GM08714 (cell line): ENCODE results near the gene USF2.
"Not testable (repeated sequence)": the region's sequence is repeated elsewhere in the genome, so short reads cannot be mapped to it uniquely, and the experiment has no call there.

Experiments
- H3K4me3 ChIP-seq: fragments of 200-500 bp; sonication (Bioruptor generic); 2 replicates; pipeline ENCODE4 v1.5.1; 2014; ENCODE audit warnings: mild to moderate bottlenecking, low read length, inconsistent platforms
- ZNF274 ChIP-seq: IDR thresholded peaks from 2 replicates; pipeline ENCODE4 v1.6.1; 2012; ENCODE audit warnings: mild to moderate bottlenecking, low read depth, low read length

The USF2 gene, protein sequence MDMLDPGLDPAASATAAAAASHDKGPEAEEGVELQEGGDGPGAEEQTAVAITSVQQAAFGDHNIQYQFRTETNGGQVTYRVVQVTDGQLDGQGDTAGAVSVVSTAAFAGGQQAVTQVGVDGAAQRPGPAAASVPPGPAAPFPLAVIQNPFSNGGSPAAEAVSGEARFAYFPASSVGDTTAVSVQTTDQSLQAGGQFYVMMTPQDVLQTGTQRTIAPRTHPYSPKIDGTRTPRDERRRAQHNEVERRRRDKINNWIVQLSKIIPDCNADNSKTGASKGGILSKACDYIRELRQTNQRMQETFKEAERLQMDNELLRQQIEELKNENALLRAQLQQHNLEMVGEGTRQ

DNA sequence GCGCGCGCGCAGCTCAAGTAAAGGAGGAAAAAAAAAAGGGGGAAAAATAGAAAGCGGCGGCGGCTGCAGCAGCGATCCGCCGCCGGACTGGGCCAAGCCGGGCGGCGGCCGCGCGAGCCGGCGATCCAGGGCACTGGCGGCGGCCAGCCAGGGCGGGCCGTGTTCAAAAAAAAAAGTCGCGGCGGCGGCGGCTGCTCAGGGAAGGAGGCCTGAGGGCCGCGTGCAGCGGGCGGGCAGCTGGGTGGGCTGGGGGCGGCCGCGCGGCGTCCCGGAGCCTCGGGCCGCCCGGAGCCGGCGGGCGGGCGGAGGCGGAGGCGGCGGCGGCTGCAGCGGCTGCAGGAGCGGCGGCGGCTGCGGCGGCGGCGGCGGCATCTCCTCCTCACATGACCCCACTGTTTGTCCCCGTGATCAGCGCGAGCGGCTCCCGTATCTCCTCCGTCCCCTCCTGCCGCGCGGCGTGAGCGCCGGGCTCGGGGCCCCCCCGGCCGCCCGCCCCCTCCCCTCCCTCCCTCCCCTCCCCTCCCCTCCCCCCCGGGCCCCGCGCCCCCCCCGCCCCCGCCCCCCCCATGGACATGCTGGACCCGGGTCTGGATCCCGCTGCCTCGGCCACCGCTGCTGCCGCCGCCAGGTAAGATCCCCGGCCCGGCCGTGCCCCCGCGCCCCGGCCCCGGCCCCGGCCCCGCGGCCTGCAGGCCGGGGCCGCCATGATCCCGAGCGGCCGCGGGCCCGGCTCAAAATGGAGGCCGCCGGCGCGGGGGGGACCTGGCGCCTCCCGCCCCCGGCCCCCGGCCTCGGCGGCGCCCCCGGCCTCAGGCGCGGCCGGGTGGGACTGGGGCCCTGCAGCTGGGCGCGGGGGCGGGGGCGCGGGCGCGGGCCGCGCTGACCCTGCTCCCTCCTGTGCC, at the start of gene USF2:
USF2 (plus strand) TSS at position 427 of the 902 bp plus-strand sequence; CDS start at position 567, 140 bp downstream.
- peak within 1 kb of the TSS; percentile 97 for H3K4me3 ChIP-seq
- no peak for TF ChIP-seq ZNF274

DNA sequence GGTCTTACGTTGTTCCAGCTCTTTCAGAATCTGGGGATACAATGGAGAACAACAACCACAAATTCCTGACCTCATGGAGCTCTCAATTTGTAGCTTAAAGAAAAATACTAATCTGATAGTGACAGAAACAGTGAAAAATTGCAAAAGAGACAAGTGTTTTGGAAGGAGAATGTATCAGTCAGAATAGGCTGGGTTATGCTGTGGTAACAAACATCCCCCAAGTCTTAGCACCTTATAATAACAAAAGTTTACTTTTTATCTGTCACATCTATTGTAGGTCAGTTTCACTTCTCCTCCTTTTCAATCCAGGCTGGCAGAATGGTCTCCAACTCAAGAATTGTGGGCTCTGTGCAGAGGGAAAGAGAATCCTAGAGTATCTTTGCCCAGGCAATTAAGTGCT, 49.8 kb upstream of the USF2 start:
- TF ChIP-seq ZNF274: no peak

DNA sequence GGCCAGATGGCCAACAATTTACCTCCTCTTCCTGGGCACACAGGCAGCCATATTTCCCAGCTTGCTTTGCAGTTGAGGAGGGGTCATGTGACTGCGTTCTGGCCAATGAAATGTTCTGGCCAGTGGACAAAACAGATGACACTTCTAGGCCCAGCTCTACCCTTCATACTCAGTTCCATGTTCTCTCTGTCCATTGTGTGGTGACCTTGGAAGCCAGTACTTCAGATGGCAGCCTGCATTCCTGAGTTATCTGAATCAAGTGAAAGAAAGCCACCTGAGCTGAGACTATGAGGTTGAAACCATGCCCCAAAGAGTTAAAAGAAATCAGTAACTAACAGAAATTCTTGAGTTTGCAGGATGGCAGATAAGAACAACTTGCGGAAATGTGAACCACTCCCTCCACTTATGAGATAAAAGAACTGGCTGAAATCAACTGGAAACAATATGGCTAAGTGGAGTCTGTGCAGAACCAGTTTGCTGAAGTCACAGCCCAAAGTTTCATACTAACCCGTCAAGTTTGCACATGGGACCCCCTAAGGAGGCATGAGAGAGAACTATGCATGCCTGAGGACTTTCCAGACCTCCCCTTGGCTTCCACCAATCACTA, 48.3 kb upstream of the USF2 start:
- no peak for TF ChIP-seq ZNF274
- H3K4me3 ChIP-seq: no peak overlapping the region

More for the DNA sequence above, 49.8 kb upstream of the USF2 start:
- no peak overlapping the region for H3K4me3 ChIP-seq

DNA sequence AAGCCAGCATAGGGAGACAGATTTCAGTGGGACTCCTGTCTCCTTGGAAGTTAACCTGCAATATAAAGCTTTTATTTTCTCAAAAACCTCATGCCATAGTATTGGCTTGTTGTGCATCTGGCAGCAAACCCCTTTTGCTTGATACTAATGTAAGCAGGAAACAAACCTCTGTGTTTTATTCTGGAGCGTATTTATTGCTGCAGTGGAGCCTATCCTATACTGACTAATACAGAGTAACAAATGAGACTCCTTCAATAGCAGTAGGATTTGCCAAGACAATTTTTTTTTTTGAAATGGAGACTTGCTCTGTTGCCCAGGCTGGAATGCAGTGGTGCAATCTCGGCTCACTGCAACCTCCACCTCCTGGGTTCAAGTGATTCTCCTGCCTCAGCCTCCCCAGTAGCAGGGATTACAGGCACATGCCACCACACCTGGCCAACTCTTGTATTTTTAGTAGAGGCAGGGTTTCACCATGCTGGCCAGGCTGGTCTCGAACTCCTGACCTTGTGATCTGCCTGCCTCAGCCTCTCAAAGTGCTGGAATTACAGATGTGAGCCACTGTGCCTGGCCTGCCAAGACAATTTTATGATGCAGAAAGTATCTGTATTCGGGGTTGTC, 47.7 kb upstream of the USF2 start:
- H3K4me3 ChIP-seq: not testable (repeated sequence)

DNA sequence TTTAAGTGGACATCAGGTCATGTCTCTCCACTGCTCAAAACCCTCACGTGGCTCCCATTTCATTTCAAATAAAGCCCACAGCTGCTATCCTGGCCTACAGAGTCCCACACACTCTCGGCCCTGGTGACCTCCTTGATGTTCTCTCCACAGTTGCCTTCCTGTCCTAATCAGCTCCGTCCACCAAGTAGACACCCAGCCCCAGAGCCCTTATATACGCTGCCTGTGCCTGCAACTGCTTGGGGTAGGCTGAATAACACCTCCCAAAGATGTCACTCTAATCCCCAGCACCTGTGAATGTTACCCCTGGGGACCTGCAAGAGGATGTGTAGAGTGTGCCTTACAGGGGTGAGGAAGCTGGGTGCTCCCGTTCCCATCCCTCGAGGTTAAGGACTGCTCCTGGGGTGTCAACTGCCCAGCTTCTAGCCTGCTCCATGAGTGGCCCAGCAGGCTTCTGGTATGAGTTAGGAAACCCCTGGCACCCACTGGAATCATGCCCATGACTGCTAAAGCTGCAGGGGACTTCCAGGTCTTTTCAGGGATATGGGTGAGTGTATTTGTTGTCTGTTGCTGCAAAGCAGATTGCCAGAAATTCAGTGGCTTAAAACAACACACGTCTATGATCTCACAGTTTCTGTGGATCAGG, 46.3 kb upstream of the USF2 start:
- TF ChIP-seq ZNF274: no peak
- H3K4me3 ChIP-seq: no peak overlapping the region

DNA sequence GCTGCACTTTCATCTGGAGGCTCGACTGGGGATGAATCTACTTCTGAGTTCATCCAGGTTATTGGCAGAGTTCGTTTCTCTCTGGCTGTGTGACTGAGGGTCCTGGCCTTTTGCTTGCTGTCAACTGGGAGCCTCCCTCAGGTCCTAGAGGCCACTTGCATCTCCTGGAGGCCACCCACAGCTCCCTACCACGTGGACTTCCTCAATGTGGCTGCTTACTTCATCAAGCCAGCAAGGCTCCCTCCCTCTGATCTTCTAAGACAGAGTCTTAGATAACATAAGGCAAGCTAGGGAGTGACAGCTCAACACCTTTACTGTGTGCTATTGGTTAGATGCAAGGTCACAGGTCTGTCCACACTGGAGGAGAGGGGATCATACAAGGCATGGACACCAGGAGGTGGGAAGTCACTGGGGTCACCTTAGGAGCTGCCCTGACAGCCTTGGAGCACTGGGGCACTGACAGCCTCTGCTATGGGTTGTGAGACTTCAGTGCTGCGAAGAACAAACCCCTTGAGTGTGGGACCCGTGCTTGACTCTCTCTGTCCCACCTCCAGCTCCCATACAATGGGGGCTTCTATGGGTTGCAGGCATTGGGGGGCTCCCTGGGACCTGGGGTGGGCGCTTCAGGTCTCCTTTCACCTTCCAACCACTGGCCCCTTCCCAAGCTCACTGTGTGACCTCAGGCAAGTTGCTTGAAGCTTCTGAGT, 45.5 kb upstream of the USF2 start:
- no peak overlapping the region for H3K4me3 ChIP-seq
- no peak for TF ChIP-seq ZNF274

DNA sequence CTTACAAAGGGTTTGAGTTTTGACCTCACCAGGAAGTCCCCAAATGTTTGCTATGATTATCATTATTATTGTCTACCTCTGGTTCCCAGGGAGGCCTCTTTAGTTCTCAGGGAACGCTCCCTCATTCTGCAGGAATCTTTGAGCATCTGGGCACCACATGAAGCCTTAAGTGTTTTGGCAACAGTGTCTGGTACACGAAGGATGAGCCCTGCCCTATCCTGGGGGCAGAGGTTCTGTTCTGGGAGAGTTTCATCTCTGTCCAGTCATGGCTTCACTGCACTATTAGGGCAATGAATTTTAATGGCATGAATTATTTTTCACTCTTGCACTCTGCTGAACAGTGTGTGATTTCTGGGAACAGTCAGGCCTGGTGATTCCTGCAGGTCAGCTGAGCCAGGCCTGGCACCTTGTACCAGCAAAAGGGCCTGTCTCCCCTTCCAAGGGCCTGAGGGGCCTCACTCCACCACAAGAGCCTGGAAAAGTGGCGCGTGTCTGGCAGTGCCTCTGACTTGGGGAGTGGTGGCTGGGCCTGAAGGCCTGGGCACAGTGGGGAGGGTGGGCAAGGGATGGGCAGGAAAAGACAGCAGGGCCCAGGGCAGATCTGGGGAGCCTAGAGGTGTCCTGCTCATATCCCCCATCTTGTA, 44.8 kb upstream of the USF2 start:
- no peak overlapping the region for H3K4me3 ChIP-seq
- no peak for TF ChIP-seq ZNF274

DNA sequence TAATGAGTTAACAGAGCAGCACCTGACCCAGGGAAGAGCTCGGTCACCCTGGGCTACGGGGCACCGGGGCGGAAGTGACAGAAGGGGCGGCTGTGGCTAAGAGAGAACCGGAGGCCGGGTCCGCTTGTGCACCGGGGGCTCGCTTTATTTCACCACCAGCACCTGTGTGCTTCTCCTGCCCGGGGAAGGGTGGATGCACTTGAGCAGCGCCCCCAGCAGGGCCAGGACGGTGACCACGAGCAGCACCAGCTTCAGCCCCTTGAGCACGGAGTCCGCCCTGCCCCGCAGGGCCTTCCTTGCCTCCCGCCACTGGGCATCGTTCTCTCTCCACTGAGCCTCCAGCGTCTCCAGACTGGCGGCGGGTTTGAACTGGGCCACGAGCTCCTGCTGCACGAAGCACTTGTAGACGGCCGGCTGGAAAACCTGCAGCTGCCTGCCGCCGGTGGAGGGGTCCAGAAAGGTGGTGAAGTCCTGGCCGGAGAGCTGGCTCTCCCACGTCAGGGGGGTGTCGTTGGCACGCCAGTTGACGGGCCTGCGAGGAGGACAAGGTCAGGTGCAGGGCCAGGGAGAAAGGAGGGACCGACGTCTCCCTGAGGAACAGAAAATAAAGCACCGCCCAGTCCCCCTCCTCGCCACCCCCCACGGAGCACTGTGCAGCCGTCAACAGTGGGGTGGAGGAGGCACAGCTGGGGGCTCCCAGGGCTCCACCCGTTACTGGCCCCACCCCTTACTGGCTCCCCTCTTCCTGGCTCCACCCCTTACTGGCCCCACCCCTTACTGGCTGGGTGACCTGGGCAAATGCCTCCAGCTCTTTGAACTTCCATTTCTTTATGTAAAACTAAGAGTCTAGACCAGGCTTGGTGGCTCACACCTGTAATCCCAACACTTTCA, 43.8 kb upstream of the USF2 start:
- TF ChIP-seq ZNF274: no peak
- H3K4me3 ChIP-seq: no peak overlapping the region

DNA sequence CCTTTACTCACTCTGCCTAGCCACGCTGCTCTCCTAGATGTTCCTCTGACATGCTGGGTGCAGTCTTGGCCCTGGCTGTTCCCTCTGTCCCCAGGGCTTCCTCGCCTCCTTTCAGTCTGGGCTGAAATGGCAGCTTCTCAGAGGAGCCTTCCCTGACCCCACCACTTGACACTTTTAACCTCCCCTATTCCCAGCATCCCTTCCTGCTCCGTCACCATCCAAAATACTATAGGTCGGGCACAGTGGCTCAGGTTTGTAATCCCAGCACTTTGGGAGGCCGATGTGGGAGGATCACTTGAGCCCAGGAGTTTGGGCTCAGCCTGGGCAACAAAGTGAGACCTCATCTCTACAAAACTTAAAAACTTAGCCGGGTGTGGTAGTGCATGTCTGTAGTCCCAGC, 42.8 kb upstream of the USF2 start:
- no peak overlapping the region for H3K4me3 ChIP-seq
- TF ChIP-seq ZNF274: no peak

DNA sequence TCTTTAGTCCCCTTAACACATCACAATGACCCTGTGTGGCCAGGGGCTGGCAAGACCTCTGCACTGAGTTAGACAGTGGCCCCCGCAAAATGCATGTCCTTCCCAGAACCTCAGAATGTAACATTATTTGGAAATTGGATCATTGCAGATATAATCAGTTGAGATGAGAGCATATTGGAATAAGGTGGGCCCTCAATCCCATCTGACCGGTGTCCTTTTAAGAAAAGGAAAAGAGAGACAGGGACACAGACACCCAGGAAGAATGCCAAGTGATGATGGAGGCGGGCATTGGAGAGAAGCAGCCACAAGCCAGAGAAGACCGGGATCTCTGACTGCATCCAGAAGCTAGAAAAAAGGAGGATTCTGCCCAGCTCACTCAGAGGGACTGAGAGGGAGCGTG, 42.0 kb upstream of the USF2 start:
- no peak overlapping the region for H3K4me3 ChIP-seq
- TF ChIP-seq ZNF274: no peak

DNA sequence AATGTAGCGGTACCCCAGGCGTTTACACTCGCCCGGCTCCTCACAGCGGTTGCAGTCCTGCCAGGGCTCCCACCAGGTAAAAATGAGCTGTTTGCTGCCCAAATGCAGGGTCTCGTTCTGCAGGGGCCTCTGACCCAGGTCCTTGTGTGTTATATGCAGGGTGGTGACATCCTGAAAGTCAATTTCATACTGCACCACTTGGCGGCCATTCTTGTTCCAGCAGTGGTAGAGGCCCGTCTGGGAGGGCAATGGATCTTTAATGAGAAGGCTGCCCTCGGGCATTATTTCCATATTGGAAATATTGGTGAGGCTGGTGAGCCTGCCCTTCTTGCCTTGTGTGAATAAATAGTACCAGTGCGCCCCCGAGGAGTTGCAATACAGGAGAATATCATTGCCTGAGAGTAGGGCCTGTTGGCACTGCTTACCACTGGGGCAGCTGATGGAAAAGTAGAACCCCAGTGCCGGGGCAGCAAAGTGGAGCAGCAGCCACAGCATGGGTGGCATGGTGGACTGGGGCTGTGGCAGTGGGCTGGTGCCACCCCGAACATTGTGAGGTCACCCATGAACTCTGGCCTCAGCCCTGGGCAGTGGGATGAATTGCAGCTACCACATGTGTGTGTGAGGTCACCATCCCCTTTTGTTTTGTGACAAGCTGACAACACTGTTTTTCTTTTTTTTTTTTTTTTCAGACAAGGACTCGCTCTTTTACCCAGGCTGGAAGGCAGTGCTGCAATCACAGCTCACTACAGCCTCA, 40.4 kb upstream of the USF2 start, which contains the start of gene FAM187B:
FAM187B (minus strand) TSS at position 563 of the 754 bp plus-strand sequence; CDS start at position 504, 59 bp downstream.
- TF ChIP-seq ZNF274: no peak
- no peak within 1 kb of the TSS for H3K4me3 ChIP-seq
